Head of caudate nucleus (tissue), 42 donors: ENCODE measurements around the gene CRISP1.
"Not testable (repeated sequence)": the region's sequence is repeated elsewhere in the genome, so short reads cannot be mapped to it uniquely, and the experiment has no call there.

Source experiments
- DNase-seq, 42 donors: peaks; one replicate each; pipeline versions ENCODE4 v3.0.0 to v3.0.0-alpha.2; 2020 to 2021; ENCODE audit warnings: mixed read lengths in 7 of 42
- intact Hi-C: fragments of 100-400 bp; cut with DNase I; formaldehyde crosslinking; loops from one replicate; pipeline ENCODE4 v1.15.0; 2022

CRISP1 gene

DNA sequence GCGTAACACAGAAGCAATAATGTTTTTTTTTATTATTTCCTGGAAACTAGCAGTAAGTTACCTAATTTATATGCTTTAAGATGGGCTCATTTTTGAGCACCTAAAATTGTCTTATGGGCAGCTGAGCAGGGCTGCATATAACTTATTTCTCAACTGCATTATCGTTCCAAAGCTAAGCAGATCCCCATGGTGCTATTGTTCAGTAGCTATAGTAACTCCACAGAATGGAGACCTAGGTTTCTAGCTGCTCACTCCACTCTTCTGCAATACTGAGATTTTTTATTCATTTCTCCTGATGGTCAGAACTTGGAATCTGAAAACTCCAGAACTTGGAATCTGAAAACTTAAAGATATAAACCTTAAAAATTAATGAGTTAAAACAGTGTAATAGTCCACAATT, 18.7 kb downstream of the CRISP1 start:
- DNase-seq = no peak
- intact Hi-C loops = loop anchor here (10.0 kb wide), 2 partner anchors 223 to 313 kb away; no protein-coding TSS in a partner anchor

DNA sequence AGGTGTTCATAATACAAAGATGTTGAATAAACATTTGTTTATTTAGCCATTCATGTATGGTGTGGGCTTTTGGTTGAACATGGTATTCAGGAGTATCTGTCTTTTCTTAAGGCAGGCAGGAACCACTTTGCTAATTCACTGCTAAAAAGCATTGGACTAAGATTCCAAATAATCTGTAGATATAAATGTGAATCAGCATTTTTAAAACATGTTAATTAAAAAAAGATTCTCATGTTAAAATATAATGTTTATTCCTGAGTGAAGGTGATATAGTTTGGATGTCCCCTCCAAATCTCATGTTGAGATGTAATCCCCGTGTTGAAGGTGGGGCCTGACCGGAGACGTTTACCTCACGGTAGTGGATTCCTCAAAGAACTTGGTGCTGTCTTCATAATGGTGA, 19.3 kb downstream of the CRISP1 start:
- DNase-seq = no peak
- intact Hi-C loops = loop anchor here (10.0 kb wide), 2 partner anchors 222 to 312 kb away; no protein-coding TSS in a partner anchor

DNA sequence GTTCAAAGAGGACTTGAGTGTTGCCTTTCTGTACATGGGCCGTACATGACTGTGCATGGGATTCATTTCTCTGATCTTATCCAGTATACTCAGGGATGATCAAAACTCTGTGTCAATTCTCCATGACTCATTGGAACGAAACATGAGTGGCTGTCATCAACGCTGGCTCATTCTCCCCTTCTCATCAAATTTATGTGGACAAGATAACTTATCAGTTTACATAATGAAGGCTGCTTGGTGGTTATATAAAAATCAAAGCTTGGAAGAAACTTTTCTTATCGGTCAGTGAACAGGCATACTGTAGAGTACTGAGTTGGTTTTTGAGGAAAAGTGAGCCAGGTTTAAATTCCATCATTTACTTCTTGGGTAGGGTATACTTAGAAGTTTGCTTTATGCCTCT, 24.9 kb downstream of the CRISP1 start:
- intact Hi-C loops = loop anchor here (10.0 kb wide), 2 partner anchors 217 to 307 kb away; no protein-coding TSS in a partner anchor
- no peak for DNase-seq

DNA sequence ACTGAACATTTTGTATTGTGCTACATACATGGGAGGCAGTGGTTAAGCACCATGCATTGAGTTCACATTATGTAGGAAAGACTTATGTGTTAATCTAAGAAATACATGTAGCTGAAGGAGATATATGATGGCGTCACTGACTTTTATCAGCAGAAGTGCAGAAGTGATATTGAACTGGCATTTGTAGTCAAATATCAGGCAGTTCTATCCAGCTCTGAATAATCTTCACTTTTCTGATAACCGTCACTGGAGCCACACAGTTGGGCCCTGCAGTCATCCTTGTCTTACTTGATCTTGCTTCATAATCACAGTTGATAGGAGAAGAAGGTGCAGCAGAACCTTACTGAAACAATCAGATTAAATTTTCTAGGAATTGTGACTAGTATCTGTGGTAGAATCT, 26.4 kb downstream of the CRISP1 start:
- no peak for DNase-seq
- intact Hi-C loops = loop anchor here (10.0 kb wide), 2 partner anchors 215 to 305 kb away; no protein-coding TSS in a partner anchor

DNA sequence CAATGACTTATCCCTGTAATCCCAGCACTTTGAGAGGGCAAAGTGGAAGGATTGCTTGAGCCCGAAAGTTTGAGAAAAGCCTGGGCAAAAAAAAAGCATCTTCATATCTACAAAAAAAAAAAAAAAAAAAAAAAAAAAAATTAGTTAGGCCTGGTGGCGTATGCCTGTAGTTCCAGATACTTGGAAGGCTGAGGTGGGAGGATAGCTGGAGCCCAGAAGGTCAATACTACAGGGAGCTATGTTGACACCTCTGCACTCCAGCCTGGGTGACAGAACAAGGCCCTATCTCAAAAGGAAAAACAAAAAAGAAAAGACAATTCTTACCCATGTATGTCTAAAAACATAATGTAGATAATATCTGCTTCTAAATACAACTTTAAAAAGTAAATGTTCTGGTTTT, 27.2 kb downstream of the CRISP1 start:
- DNase-seq = no peak
- intact Hi-C loops = no loop called here

DNA sequence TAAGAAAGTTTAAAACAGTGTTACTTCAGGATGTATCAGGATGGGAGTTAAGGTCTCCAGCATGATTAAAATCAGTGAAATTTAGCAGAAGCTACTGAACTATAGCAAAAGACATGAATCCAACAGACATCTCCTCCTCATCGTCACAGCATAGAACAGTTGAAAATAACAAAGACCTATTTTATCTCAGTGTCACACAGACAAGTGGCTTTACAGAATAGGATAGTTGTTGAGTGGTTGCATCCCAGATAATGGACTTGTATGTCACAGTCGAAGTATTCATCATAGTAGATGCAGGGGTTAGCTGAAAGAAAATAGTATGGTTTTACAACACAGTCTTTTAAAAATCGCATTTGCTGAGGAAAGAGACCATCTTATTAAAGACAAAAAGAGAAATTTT, 31.2 kb downstream of the CRISP1 start:
- intact Hi-C loops = no loop called here
- no peak for DNase-seq

DNA sequence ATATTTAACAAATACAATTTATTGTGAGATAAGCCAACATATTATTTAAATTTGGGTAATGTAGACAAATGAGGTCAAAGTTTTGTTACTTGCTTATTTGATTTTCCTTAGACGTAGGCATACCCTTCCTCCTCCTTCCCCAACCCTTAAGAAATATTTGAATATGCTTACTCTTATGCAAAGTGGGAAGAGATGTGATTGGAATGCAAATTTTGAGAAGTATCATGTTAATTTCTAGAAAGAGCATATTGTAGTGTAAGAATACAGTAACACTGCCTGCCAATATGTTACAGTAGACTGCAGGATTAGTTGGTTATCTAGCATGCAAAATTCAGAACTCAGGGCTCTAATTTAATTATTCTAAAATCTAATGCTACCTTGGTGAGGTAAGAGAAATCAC, 32.9 kb downstream of the CRISP1 start:
- intact Hi-C loops = no loop called here
- DNase-seq = no peak

DNA sequence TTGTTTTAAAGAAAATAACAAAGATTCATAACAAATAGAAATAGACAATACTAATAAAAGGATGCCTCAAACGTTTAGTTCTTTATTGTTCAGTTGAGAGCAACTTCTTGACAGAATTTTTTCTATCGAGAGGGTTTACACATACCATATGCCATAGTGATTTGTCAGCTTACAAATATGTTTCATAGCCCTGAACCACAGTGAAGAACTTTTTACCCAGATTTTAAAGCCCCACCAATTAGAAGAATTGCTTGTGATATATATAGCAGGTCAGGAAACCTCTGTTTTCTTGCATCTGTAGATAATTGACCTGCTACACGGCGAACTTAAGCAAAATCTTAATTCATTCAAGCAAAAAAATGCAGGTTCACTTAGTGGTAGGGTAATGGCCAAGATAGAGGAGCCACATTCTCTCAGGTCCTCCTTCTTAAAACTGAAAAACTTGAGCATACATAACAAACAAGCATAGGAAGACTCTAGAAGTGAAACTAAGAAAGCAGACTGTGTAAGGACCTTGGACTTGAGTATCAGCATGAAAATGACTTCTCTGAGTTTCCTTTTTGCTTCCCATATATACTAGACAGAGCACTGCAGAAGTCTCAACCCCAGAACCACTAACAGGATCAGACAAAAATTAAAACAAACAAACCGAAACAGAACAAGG, 39.5 kb downstream of the CRISP1 start:
- intact Hi-C loops = no loop called here
- no peak for DNase-seq

DNA sequence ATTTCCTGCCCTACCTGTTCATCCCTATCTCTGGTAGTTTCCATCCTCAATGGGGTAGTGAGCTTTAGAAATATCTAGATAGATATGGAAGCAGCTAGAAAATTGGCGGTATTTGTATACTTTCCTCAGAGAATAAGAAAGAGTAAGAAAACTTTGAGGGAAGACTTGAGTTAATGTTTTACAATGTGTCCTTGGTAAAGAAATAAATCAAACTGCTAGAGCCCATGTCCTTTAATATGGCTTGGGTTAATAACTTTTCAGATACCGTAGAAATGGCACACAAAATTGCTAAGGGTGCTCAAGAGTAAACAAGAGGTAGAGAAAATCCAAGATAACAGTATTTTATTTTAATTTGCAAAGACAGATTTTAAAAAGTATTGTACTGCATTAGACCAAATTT, 51.2 kb downstream of the CRISP1 start:
- no peak for DNase-seq
- intact Hi-C loops = no loop called here

DNA sequence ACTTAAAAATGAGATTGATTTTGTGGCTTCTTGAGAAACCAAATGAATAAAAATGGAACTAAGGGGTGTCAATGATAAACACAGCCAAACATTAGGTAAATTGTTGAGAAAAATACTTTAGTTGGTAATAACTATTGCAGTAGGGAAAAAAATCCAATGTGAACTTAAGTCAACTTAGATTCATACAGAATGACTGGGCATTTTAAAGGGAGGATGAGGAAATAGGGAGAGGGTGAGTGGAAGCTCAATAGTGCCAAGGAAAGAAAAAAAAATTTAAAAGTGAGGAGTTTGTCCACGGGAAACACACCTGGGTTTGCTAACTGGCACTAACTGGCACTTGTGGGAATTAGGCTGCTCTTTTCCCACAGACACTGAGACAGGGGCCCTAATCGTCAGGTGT, 53.1 kb downstream of the CRISP1 start:
- intact Hi-C loops = no loop called here
- no peak for DNase-seq

DNA sequence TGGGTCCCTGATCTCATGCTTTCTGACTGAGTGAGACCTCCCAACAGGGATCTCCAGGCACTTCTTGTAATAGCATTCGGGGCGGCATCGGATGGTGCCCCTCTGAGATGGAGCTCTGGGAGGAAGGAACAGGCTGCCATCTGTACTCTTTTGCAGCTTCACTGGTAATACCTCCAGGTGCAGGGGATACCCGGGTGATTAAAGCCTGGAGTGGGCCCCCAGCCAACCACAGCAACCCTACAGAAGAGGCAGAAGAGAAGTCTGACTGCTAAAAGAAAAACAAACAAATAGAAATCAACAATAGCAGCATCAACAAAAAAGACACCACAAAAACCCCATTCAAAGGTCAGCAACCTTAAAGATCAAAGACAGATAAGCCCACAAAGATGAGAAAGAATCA, 60.2 kb downstream of the CRISP1 start:
- intact Hi-C loops = no loop called here
- DNase-seq = no peak

DNA sequence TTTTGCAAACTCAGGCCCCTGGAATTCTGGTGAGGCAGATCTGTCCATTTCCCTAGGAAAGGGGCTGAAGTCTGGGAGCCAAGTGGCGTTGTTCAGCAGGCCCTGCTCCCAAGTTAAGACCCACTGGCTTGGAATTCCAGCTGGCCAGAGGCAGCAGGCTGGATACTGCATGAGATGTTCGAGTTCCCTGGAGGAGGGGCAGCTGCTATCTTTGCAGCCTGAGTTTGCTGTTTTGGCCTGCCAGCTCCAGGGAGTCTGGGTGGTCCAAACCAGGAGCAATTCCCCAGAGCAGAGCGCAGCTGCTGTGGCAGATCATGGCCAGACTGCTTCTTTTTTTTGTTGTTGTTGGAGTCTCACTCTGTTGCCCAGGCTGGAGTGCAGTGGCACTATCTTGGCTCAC, 61.1 kb downstream of the CRISP1 start:
- no peak for DNase-seq
- intact Hi-C loops = no loop called here

DNA sequence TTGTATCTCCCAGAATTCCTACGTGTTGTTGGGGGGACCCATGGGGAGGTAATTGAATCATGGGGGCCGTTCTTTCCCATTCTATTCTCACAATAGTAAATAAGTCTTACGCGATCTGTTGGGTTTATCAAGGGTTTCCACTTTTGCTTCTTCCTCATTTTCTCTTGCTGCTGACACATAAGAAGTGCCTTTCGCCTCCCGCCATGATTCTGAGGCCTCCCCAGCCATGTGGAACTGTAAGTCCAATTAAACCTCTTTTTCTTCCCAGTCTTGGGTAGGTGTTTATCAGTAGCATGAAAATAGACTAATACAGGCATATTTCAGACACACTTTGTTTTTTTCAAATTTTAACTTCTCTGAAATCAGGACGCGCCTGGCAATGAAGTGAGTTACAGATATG, 64.8 kb downstream of the CRISP1 start:
- intact Hi-C loops = no loop called here
- no peak for DNase-seq

DNA sequence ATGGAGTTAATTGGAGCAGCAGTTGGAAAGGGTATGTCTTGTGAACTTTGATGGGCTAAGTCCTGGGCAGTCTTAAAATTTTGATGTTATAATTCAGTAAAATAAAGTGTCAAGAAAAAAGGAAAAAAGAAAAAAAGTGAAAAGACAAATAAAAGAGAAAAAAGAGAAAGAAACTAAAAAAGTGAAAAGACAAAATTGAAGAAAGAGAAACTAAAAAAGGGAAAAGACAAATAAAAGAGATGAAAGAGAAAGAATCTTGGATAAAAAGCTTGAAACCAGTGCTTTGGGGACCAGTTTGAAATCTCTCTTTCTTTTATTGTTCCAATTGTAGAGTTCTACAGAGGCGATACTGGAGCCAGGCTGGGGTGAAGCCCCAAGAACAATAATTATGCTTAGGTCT, 67.2 kb downstream of the CRISP1 start:
- intact Hi-C loops = no loop called here
- no peak for DNase-seq

DNA sequence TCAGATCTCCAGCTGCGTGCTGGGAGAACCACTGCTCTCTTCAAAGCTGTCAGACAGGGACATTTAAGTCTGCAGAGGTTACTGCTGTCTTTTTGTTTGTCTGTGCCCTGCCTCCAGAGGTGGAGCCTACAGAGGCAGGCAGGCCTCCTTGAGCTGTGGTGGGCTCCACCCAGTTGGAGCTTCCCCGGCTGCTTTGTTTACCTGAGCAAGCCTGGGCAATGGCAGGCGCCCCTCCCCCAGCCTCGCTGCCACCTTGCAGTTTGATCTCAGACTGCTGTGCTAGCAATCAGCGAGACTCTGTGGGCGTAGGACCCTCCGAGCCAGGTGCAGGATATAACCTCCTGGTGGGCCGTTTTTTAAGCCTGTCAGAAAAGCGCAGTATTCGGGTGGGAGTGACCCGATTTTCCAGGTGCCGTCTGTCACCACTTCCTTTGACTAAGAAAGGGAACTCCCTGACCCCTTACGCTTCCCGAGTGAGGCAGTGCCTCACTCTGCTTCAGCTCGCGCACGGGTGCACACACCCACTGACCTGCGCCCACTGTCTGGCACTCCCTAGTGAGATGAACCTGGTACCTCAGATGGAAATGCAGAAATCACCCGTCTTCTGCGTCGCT, 69.4 kb downstream of the CRISP1 start:
- intact Hi-C loops, DNase-seq: not testable (repeated sequence)

DNA sequence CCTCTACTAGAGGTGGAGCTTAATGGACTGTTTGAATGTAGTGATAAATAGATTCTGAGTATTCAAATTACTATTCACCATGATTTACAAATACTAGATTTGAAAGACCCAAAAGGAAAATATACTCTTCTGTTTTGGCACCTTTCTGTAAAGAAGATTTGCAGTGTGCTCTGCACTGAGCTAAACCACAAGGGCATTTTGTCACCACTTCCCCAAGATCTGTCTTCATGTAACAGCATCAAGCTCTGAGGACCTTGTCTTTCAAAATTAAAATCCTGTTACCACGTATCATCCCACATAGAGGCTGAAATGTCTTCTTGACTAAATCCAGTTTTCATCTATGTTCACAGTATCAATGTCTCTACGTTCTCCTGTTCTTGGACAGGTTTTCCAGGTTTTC, 76.0 kb downstream of the CRISP1 start:
- intact Hi-C loops = no loop called here
- no peak for DNase-seq

DNA sequence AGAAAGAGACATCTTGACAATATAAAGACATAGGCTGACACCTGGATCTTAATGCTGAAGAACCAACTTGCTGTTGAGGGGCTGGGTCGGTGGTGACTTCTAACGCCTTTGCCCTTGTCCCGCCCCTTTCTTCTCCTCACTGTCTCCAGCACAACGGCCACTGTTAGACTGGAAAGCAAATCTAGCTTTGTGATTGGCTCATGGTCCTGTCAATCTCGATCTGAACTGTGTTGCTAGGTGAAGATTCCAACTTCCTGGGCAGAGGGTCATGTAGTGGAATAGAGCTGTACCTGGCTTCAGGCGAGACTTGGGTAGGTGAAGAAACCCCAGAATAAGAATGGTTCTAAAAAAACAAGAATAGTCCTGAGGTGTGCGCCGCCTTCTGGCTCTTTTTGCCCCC, 79.2 kb downstream of the CRISP1 start, which contains the start of gene PGK2:
Gene PGK2 (minus strand): TSS at position 110 of the 400 bp plus-strand sequence. CDS start 98 bp downstream, at position 12.
- no peak for DNase-seq
- intact Hi-C loops = no loop called here

DNA sequence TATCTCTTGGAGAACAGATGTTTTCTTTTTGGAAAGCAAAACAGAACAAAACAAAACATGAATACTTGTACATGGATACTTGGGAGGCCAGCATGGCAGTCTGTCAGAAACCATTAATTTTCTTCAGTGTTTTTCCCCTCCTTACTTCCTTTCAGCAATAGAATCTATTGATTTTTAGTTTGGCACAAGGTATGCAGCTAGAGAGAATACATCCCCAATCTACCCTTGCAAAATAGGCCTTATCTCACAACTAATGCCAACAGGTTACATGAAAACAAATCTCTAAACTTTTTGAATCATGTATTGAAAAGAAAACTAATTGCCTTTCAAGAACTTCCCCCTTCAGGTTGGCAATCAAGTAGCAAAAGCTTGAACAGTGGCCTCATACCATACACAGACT, 82.1 kb downstream of the CRISP1 start:
- intact Hi-C loops = no loop called here

More for the DNA sequence above, 82.1 kb downstream of the CRISP1 start:
- DNase-seq = no peak
